Activated CD4-positive, alpha-beta T cell treated with anti-CD3 and anti-CD28 coated beads for 36 hours (primary cell): Measurements from ENCODE around the gene RIN2. TPM values are rescaled to one million over a fixed set of nuclear protein-coding genes. Genes with fewer than 3 reads are reported as not detected.
"Not testable (repeated sequence)": the region's sequence is repeated elsewhere in the genome, so short reads cannot be mapped to it uniquely, and the experiment has no call there.

Source experiments
- ATAC-seq: fragments of 200-7000 bp; cut with Tn5 transposase; one replicate; pipeline ENCODE4 v1.10.0; 2021; ENCODE audit warnings: mild to moderate bottlenecking, moderate library complexity
- CTCF ChIA-PET: fragments of 350-600 bp; sonication (Branson Sonifier 250); formaldehyde crosslinking; loops from one replicate; lab custom pipeline; 2021; ENCODE audit warnings: antibody characterized with exemption; lab: Charles Lee
- POLR2A ChIA-PET: fragments of 350-600 bp; sonication (Branson Sonifier 250); formaldehyde crosslinking; loops from one replicate; lab custom pipeline; 2021; ENCODE audit warnings: antibody characterized with exemption, inconsistent platforms; lab: Charles Lee
- DNase-seq: peaks from one replicate; pipeline ENCODE4 v3.0.0-alpha.2; 2020
- H3K27ac Mint-ChIP-seq: one replicate; pipeline ENCODE4 v1.8.0; 2021; ENCODE audit warnings: mixed read lengths
- H3K27me3 Mint-ChIP-seq: one replicate; pipeline ENCODE4 v1.8.0; 2021; ENCODE audit warnings: mixed read lengths
- H3K36me3 Mint-ChIP-seq: one replicate; pipeline ENCODE4 v1.8.0; 2021; ENCODE audit warnings: low read depth, mixed read lengths
- H3K4me1 Mint-ChIP-seq: one replicate; pipeline ENCODE4 v1.8.0; 2021; ENCODE audit warnings: mixed read lengths
- H3K4me3 Mint-ChIP-seq: one replicate; pipeline ENCODE4 v1.8.0; 2021; ENCODE audit warnings: mild to moderate bottlenecking, moderate library complexity, mixed read lengths
- H3K9me3 Mint-ChIP-seq: one replicate; pipeline ENCODE4 v1.8.0; 2021; ENCODE audit warnings: low read depth, mixed read lengths
- intact Hi-C, 2 experiments: fragments of 100-400 bp; cut with DNase I in 1 of 2; cut with micrococcal nuclease in 1 of 2; formaldehyde crosslinking; loops; one replicate each; pipeline versions ENCODE4 v1.14.2 to v1.15.1; 2022 to 2024; cut with DNase I, micrococcal nuclease
- total RNA-seq, 2 experiments: library from RNA; stranded (reverse); gene quantifications; one replicate each; pipeline ENCODE4 v1.2.3, GENCODE V29; 2021

Gene RIN2
- total RNA-seq, 2 experiments from 2014 or later, result not detected

DNA sequence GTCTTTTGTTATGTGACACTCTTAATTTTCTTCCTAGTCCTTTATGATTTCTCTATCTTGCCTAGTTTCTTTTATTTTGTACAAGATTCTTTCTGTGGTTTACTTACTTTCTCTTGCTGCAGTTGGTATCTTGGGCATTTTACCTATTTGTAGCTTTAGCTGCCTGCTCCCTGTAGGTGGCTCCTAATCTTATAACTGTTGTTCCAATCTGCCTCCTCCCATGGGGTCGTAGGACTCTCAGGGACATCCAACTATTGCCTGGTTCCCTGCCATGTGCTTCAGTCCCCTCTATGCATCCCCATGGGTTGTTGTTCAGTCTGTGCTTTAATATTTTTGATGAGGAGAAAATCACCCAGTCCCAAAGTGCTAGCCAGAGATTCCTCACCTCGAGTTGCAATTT, 31.4 kb downstream of the RIN2 start:
- ChIA-PET CTCF (interaction anchor here (0.7 kb wide), 1 partner anchor 1989 kb away, joined by 3 read pairs; no protein-coding TSS in a partner anchor), POLR2A (no interaction called here)
- H3K27ac Mint-ChIP-seq, result no peak overlapping the region
- peaks cover 2% of the 10 kb centered on the region for H3K9me3 Mint-ChIP-seq
- H3K4me1 Mint-ChIP-seq, result peaks cover 2% of the 10 kb centered on the region
- no peak overlapping the region for H3K4me3 Mint-ChIP-seq
- peaks cover 1% of the 10 kb centered on the region for H3K36me3 Mint-ChIP-seq
- no peak for DNase-seq
- intact Hi-C loops, result no loop called here
- peaks cover 10% of the 10 kb centered on the region for H3K27me3 Mint-ChIP-seq
- ATAC-seq, result no peak

DNA sequence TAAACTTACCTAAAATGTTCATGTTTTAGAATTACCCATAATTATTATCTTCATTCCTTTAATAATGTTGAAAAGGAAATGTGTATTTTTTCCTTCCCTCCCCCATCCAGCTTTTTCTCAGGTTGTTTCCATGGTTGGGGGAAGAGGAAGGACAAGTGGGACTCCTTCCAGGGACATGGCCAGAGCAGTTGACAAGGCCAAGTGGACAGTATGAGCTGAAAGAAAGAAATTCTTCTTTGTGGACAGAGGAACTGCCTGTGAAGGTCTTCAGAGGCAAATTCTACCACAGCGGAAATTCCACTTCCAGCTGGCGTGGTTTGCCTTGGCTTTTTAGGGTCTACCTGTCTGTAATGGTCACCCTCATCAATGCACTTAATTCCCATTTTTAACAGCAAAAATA, 33.8 kb downstream of the RIN2 start:
- CTCF ChIA-PET, result no interaction called here
- Mint-ChIP-seq H3K36me3 (peaks cover 1% of the 10 kb centered on the region), H3K4me3 (no peak overlapping the region), H3K4me1 (no peaks in the 10 kb centered on the region), H3K9me3 (peaks cover 2% of the 10 kb centered on the region), H3K27me3 (peaks cover 10% of the 10 kb centered on the region), H3K27ac (no peak overlapping the region)
- POLR2A ChIA-PET, result interaction anchor here (0.6 kb wide), 1 partner anchor 92 kb away, joined by 3 read pairs; no protein-coding TSS in a partner anchor
- intact Hi-C loops, result no loop called here
- ATAC-seq, result no peak
- DNase-seq, result no peak

DNA sequence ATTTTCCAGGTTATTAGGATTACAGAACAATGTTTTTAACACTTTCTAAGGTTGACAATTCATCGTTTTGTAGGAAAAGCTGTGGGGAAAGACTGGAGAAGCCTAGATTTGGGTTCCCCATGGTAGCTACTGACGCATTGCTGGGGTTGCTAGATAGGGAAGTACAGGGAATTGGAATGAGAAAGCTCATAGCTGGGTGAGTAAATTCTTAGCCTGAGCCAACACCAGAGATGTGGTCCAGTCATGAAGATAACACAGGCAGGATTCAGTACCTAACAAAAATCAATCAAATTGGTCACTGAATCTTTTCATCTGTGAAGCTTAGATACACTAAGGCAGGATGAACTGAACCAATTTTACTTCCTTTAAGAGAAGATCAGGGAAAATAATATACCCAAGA, 35.7 kb downstream of the RIN2 start:
- CTCF ChIA-PET, result interaction anchor here (1.1 kb wide), 1 partner anchor 8 kb away, joined by 5 read pairs; no protein-coding TSS in a partner anchor
- H3K4me3 Mint-ChIP-seq, result no peak overlapping the region
- H3K36me3 Mint-ChIP-seq, result no peaks in the 10 kb centered on the region
- peaks cover 7% of the 10 kb centered on the region for H3K27me3 Mint-ChIP-seq
- intact Hi-C loops, result no loop called here
- ATAC-seq (no peak), DNase-seq (no peak)
- H3K4me1 Mint-ChIP-seq, result no peaks in the 10 kb centered on the region
- H3K27ac Mint-ChIP-seq, result no peak overlapping the region
- POLR2A ChIA-PET, result no interaction called here
- H3K9me3 Mint-ChIP-seq, result no peaks in the 10 kb centered on the region

DNA sequence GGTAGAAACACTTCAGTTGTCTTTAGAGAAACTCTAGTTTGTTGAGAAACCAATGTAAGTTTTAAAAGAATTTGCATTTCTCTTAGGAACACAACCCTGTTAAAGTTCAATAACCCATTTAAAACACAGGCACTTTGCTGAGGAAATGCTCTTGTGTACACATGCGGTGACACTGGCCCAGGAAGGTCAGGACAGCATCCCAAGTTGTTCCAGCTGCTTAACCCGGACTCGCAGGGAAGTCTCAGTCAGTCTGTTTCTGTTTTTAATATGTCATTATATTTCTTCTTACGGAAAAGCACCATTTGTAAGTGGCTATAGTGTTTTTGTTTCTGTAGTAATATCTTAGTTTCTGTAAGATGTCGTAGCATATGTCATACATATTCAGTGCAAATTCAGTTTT, 36.9 kb downstream of the RIN2 start:
- intact Hi-C loops, result no loop called here
- H3K9me3 Mint-ChIP-seq, result no peaks in the 10 kb centered on the region
- no peak for ATAC-seq
- DNase-seq, result no peak
- CTCF ChIA-PET, result no interaction called here
- POLR2A ChIA-PET, result no interaction called here
- H3K27me3 Mint-ChIP-seq, result peaks cover 3% of the 10 kb centered on the region
- H3K27ac Mint-ChIP-seq, result no peak overlapping the region
- no peaks in the 10 kb centered on the region for H3K4me1 Mint-ChIP-seq
- no peak overlapping the region for H3K4me3 Mint-ChIP-seq
- no peaks in the 10 kb centered on the region for H3K36me3 Mint-ChIP-seq

DNA sequence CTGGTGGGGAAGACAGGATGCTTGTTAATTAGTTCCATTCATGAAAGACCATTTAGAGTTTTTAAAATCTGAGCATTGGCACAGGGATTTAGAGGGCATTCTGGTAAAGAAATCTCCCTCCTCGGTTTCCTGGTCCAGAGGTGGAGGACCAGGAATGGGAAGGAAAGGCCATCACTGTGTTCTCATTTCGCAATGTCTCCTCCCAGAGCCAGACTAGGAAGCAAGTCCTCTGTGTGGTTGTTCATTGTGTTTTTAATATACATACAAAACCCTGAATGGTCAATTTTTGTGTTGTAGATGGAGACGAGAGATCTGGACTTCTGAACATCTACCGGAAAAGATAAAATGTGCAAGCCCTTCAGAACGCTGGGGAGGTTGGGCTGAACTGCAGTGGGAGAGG, 41.3 kb downstream of the RIN2 start:
- DNase-seq (no peak), ATAC-seq (no peak)
- no peaks in the 10 kb centered on the region for H3K36me3 Mint-ChIP-seq
- no peak overlapping the region for H3K4me3 Mint-ChIP-seq
- ChIA-PET POLR2A (no interaction called here), CTCF (no interaction called here)
- H3K4me1 Mint-ChIP-seq, result no peaks in the 10 kb centered on the region
- H3K27ac Mint-ChIP-seq, result no peak overlapping the region
- H3K9me3 Mint-ChIP-seq, result no peaks in the 10 kb centered on the region
- peaks cover 5% of the 10 kb centered on the region for H3K27me3 Mint-ChIP-seq
- intact Hi-C loops, result no loop called here

DNA sequence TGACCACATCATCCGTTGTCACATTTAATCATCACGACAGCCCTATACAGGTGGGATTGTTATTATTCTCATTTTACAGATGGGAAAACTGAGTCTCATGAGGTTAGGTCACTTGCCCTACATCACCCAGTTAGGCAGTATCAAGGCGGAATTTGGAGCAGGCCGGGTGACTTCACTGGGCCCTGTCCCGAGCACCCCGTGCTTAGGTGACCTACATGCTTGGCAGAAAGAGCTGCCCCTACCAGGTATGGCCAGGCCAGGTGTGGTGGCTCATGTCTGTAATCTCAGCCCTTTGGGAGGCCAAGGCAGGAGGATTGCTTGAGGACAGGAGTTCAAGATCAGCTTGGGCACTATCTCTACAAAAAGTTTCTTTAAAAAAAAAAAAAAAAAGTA, 44.0 kb downstream of the RIN2 start:
- Mint-ChIP-seq H3K27me3 (peaks cover 5% of the 10 kb centered on the region), H3K9me3 (no peaks in the 10 kb centered on the region), H3K4me1 (no peaks in the 10 kb centered on the region), H3K36me3 (no peaks in the 10 kb centered on the region), H3K27ac (no peak overlapping the region), H3K4me3 (no peak overlapping the region)
- intact Hi-C loops, result no loop called here
- ATAC-seq, result no peak
- ChIA-PET POLR2A (no interaction called here), CTCF (interaction anchor here (0.6 kb wide), 1 partner anchor 192 kb away, joined by 3 read pairs; no protein-coding TSS in a partner anchor)
- no peak for DNase-seq

DNA sequence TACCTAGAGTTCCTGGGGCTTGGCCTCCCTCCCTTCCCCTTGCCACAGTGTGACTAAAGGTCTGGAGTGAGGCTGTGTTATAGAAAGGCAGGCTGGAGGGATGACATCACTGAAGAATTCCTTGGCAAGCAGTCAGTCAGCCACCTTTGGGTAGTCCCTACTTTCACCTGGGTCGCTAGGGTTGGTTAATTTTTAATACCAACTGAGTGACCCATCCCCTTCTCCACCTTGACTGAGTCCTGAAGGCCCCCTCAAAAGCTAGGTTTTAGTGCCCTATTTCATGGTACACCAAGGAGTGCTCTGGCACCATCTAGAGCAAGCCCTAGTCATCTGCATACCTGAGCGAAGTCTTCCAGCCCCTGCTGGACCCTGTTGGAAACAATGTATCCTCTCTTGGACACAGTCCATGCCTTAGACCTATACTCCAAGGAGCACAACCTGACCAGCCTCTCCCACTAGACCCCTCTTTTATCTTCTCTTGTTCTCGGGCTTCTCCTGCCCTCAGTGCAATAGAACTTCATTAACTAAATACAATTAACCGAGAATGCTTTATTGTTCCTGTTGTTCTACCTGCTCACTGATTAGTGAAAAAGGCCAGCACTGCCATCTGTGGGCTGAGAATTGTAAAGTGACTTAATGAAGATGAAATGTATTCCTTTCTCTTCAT, 44.6 kb downstream of the RIN2 start:
- Mint-ChIP-seq H3K4me1 (no peaks in the 10 kb centered on the region), H3K27ac (no peak overlapping the region), H3K27me3 (peaks cover 5% of the 10 kb centered on the region), H3K36me3 (no peaks in the 10 kb centered on the region), H3K4me3 (no peak overlapping the region), H3K9me3 (no peaks in the 10 kb centered on the region)
- CTCF ChIA-PET, result no interaction called here
- ATAC-seq, result no peak
- POLR2A ChIA-PET, result no interaction called here
- intact Hi-C loops, result no loop called here
- no peak for DNase-seq

DNA sequence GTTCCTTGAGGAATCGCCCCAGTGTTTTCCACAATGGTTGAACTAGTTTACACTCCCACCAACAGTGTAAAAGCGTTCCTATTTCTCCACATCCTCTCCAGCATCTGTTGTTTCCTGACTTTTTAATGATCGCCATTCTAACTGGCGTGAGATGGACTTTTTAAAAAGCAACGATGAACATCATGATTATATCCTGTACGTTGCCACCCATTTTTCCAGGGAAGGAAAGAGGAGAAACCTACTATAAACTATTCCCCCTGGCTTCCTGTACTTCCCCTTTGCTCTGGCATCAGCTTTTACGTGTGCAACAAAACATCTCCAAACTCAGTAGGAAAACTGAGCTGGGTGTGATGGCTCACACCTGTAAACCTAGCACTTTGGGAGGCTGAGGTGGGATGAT, 48.2 kb downstream of the RIN2 start:
- H3K4me1 Mint-ChIP-seq, H3K27ac Mint-ChIP-seq, intact Hi-C loops, POLR2A ChIA-PET, H3K4me3 Mint-ChIP-seq, ATAC-seq, H3K36me3 Mint-ChIP-seq, DNase-seq, H3K9me3 Mint-ChIP-seq: not testable (repeated sequence)
- peaks cover 11% of the 10 kb centered on the region for H3K27me3 Mint-ChIP-seq
- CTCF ChIA-PET, result interaction anchor here (0.6 to 1.6 kb wide), 3 partner anchors 21 to 1161 kb away, joined by 3 to 6 read pairs (median 4); no protein-coding TSS in a partner anchor

DNA sequence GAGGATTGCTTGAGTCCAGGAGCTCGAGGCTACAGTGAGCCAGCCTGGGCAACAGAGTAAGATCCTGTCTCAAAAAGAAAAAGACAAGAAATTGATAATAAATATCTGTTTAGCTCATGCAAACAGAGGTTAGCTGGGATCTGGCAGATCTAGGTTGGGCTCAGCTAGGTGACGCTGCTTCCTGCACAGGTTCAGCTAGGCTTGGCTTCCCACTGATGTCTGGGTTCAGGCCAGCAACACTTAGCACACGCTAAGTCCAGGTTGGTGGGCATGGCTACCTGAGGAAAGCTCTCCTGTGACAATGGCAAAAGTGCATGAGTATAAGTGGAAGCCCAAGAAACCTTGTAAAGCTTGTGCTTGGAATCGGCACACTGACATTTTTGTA, 48.7 kb downstream of the RIN2 start:
- no peaks in the 10 kb centered on the region for H3K9me3 Mint-ChIP-seq

DNA sequence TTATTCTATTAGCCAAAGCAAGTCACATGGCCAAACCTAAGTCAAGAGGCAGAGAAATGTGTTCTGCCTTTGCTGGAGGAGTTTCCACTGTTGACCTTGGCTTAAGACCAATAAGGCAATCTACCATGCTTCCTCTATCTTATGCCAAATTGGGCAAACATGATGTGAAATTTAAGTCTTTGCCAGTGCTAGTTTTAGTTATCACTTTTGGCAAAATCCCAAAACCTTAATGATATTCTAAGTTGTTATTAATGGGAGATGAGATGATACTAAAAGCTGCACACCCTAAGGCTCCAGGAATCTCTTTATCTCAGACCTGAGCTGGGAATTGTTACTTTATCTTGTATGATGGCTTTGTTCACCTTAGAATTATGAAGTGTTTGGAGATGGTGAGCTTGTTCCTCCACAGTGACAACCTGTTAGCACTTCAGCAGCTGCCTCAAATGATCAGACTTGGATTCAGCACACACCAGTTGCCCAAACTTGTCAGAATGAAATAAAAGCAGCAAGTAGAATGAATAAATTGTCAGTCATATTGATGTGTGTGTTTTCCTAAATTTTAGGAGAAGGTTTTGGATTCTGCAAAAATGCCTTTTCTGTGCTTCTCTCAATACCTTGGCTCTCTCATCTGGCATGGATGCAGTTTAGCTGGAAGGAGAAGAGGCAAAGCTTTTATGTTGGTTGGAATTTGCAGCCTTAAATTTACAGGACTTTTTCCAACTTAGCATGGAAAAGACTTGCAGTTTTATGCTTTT, 49.3 kb downstream of the RIN2 start:
- intact Hi-C loops, result no loop called here
- POLR2A ChIA-PET, result no interaction called here
- CTCF ChIA-PET, result interaction anchor here (1.6 kb wide), 1 partner anchor 22 kb away, joined by 6 read pairs; no protein-coding TSS in a partner anchor

More for the DNA sequence above, 48.7 kb downstream of the RIN2 start:
- Mint-ChIP-seq H3K4me3 (no peak overlapping the region), H3K27me3 (peaks cover 14% of the 10 kb centered on the region), H3K27ac (no peak overlapping the region), H3K4me1 (no peaks in the 10 kb centered on the region), H3K36me3 (no peaks in the 10 kb centered on the region)
- CTCF ChIA-PET, result interaction anchor here (0.6 to 1.6 kb wide), 3 partner anchors 21 to 1160 kb away, joined by 3 to 6 read pairs (median 4); no protein-coding TSS in a partner anchor
- intact Hi-C loops, result no loop called here
- ATAC-seq, result no peak
- POLR2A ChIA-PET, result no interaction called here
- no peak for DNase-seq

More for the DNA sequence above, 49.3 kb downstream of the RIN2 start:
- Mint-ChIP-seq H3K4me3 (no peak overlapping the region), H3K4me1 (no peaks in the 10 kb centered on the region), H3K36me3 (no peaks in the 10 kb centered on the region), H3K9me3 (no peaks in the 10 kb centered on the region), H3K27me3 (peaks cover 14% of the 10 kb centered on the region), H3K27ac (no peak overlapping the region)
- no peak for ATAC-seq
- DNase-seq, result no peak
